Measurements from ENCODE around the gene MATN3. TPM values are rescaled to one million over a fixed set of nuclear protein-coding genes. Genes with fewer than 3 reads are reported as not detected.

MATN3 gene
- total and polyA plus RNA-seq, 2 of the 13 experiments (the other 11 are each of a cell fraction or from before 2014, with no cell fraction given), result 36.1 to 208 TPM

GRCh38 chr2:19989667-19990415 is 22.6 kb downstream of the MATN3 start, which contains the start of gene WDR35 (continued):
- peak; percentile 95 for TF ChIP-seq HIVEP1 (CRISPR knock-in tag; IDR thresholded peaks at IDR 0.05)
- peak; percentile 46 for TF ChIP-seq HNF4A (CRISPR knock-in tag; IDR thresholded peaks at IDR 0.05)
- peak; percentile 96 for TF ChIP-seq KMT2B (CRISPR knock-in tag; IDR thresholded peaks at IDR 0.05)
- TF ChIP-seq BORCS8-MEF2B (CRISPR knock-in tag; IDR thresholded peaks at IDR 0.05), result peak; percentile 97
- TF ChIP-seq ZNF567 (CRISPR knock-in tag; IDR thresholded peaks at IDR 0.05; ENCODE audit: borderline replicate concordance), result peak; percentile 93
- peak; percentile 92 for TF ChIP-seq ELF1 (CRISPR knock-in tag; IDR thresholded peaks at IDR 0.05)
- TF ChIP-seq SP1 (IDR thresholded peaks at IDR 0.05), result no peak
- peak; percentile 10; the same call in 1 of the 2 replicates for TF ChIP-seq SP1 (CRISPR knock-in tag; IDR thresholded peaks at IDR 0.05)
- TF ChIP-seq ZFP62 (CRISPR knock-in tag; IDR thresholded peaks at IDR 0.05), result no peak
- TF ChIP-seq ZNF136 (CRISPR knock-in tag; IDR thresholded peaks at IDR 0.05; ENCODE audit: low read depth), result peak; percentile 99; the same call in 1 of the 2 replicates
- peak; percentile 96; the same call in 1 of the 2 replicates for TF ChIP-seq ZNF337 (CRISPR knock-in tag; IDR thresholded peaks at IDR 0.05; ENCODE audit: borderline replicate concordance, low read depth)
- 0 out of 2 replicates have a peak, but pooled peaks have one; percentile 86 for TF ChIP-seq MXD4 (CRISPR knock-in tag; IDR thresholded peaks at IDR 0.05)
- no peak; the same call in 1 of the 2 replicates for TF ChIP-seq ZBTB34 (CRISPR knock-in tag; IDR thresholded peaks at IDR 0.05)
- peak; percentile 96 for TF ChIP-seq ZNF280D (CRISPR knock-in tag; IDR thresholded peaks at IDR 0.05)
- TF ChIP-seq TERF1 (CRISPR knock-in tag; IDR thresholded peaks at IDR 0.05), result no peak
- 0 out of 2 replicates have a peak, but pooled peaks have one; percentile 56 for TF ChIP-seq ZNF609 (CRISPR knock-in tag; IDR thresholded peaks at IDR 0.05; ENCODE audit: borderline replicate concordance)

All from HepG2 (cell line).